Panc1 (cell line): ENCODE data around the gene PRXL2B.

Source experiments
- CTCF ChIP-seq: fragments of 450-650 bp; IDR thresholded peaks from 2 replicates; pipeline ENCODE4 v1.5.1; 2017; ENCODE audit warnings: mild to moderate bottlenecking
- SIN3A ChIP-seq: IDR thresholded peaks from 2 replicates; pipeline ENCODE4 v1.6.1; 2012; ENCODE audit warnings: low read depth, mild to moderate bottlenecking, low read length, moderate library complexity, borderline replicate concordance; ENCODE audit not compliant: insufficient read depth

GRCh38 chr1:2542246-2542915 is 44.2 kb upstream of the PRXL2B start:
- TF ChIP-seq CTCF (no peak), SIN3A (no peak)
